NCI-H460 (cell line): Measurements from ENCODE around the gene CTIF. TPM values are rescaled to one million over a fixed set of nuclear protein-coding genes. Genes with fewer than 3 reads are reported as not detected.

ENCODE experiments used
- DNase-seq: peaks from one replicate; pipeline ENCODE4 v3.0.0-alpha.2; 2016; ENCODE audit warnings: low read depth; ENCODE audit errors: extremely low read depth
- total RNA-seq: library from RNA; depleted of rRNA; stranded (reverse); fragments of >200 nt; shearing (Covaris generic); gene quantifications from 2 replicates; pipeline ENCODE4 v1.2.3, GENCODE V29; 2014

CTIF gene
- total RNA-seq, 1 experiment from 2014 or later, result 57.0 TPM

GRCh38 chr18:48794251-48794970, 255.6 kb downstream of the CTIF start:
- no peak for DNase-seq

GRCh38 chr18:48795696-48796095, 256.9 kb downstream of the CTIF start:
- DNase-seq, result no peak

GRCh38 chr18:48796491-48797205, 257.8 kb downstream of the CTIF start:
- DNase-seq, result no peak

GRCh38 chr18:48797841-48798255, 259.0 kb downstream of the CTIF start:
- DNase-seq, result no peak

GRCh38 chr18:48798334-48799245, 259.8 kb downstream of the CTIF start:
- DNase-seq, result no peak

- no peak for DNase-seq
Measured at GRCh38 chr18:48799724-48800315, 261.0 kb downstream of the CTIF start.

GRCh38 chr18:48800466-48800865, 261.6 kb downstream of the CTIF start:
- DNase-seq, result no peak

- no peak for DNase-seq
Measured at GRCh38 chr18:48800876-48801727, 262.3 kb downstream of the CTIF start.

- no peak for DNase-seq
Measured at GRCh38 chr18:48801728-48802542, 263.1 kb downstream of the CTIF start.

- DNase-seq, result no peak
Measured at GRCh38 chr18:48802543-48803290, 263.9 kb downstream of the CTIF start.

- DNase-seq, result no peak
Measured at GRCh38 chr18:48803518-48803917, 264.7 kb downstream of the CTIF start.

- DNase-seq, result no peak
Measured at GRCh38 chr18:48803951-48804855, 265.4 kb downstream of the CTIF start.

- no peak for DNase-seq
Measured at GRCh38 chr18:48804856-48805610, 266.2 kb downstream of the CTIF start.

- DNase-seq, result no peak
Measured at GRCh38 chr18:48805826-48806535, 267.1 kb downstream of the CTIF start.

GRCh38 chr18:48806551-48807261, 267.9 kb downstream of the CTIF start:
- DNase-seq, result no peak
